ENCODE data around the gene KPNA1.

Gene KPNA1

GRCh38 chr3:122377975-122378374, 136.8 kb downstream of the KPNA1 start:
- no peak for DNase-seq
- no peak for TF ChIP-seq CTCF (IDR thresholded peaks at IDR 0.05)
- Mint-ChIP-seq H3K4me3 (no peak overlapping the region), H3K36me3 (ENCODE audit: low read depth) (peaks cover 21% of the 10 kb centered on the region), H3K4me1 (peaks cover 21% of the 10 kb centered on the region), H3K27ac (no peak overlapping the region), H3K27me3 (ENCODE audit: low read depth, poor library complexity) (peaks cover 2% of the 10 kb centered on the region), H3K9me3 (no peaks in the 10 kb centered on the region)

GRCh38 chr3:122374034-122374433, 140.7 kb downstream of the KPNA1 start:
- H3K4me3 Mint-ChIP-seq, result no peak overlapping the region
- H3K9me3 Mint-ChIP-seq, result no peaks in the 10 kb centered on the region
- no peaks in the 10 kb centered on the region for H3K4me1 Mint-ChIP-seq
- DNase-seq, result no peak
- no peaks in the 10 kb centered on the region for H3K27me3 Mint-ChIP-seq (ENCODE audit: low read depth, poor library complexity)
- H3K27ac Mint-ChIP-seq, result no peak overlapping the region
- no peak for TF ChIP-seq CTCF (IDR thresholded peaks at IDR 0.05)
- peaks cover 32% of the 10 kb centered on the region for H3K36me3 Mint-ChIP-seq (ENCODE audit: low read depth)
